Endodermal cell (in vitro differentiated cells): Measurements from ENCODE around the gene GSTP1. TPM values are rescaled to one million over a fixed set of nuclear protein-coding genes. Genes with fewer than 3 reads are reported as not detected.
"Not testable (repeated sequence)": the region's sequence is repeated elsewhere in the genome, so short reads cannot be mapped to it uniquely, and the experiment has no call there.

ENCODE experiments used
- DNase-seq: peaks from one replicate; pipeline ENCODE4 v3.0.0-alpha.2; 2017
- H3K27ac ChIP-seq: 2 replicates; pipeline ENCODE4 v1.5.1; 2013; ENCODE audit warnings: mild to moderate bottlenecking, low read depth, low read length, moderate library complexity
- H3K27me3 ChIP-seq: 2 replicates; pipeline ENCODE4 v1.6.1; 2013; ENCODE audit warnings: mild to moderate bottlenecking, low read length, moderate library complexity; ENCODE audit not compliant: insufficient read depth, control insufficient read depth, poor library complexity, severe bottlenecking
- H3K36me3 ChIP-seq: 2 replicates; pipeline ENCODE4 v1.7.0; 2013; ENCODE audit warnings: mild to moderate bottlenecking, low read length, moderate library complexity; ENCODE audit not compliant: control insufficient read depth, insufficient read depth
- H3K4me1 ChIP-seq: one replicate; pipeline ENCODE4 v1.7.0; 2013; ENCODE audit warnings: low read length; ENCODE audit not compliant: control insufficient read depth, insufficient read depth
- H3K4me3 ChIP-seq: 2 replicates; pipeline ENCODE4 v1.5.1; 2013; ENCODE audit warnings: mild to moderate bottlenecking, low read length, moderate library complexity
- H3K9ac ChIP-seq: 2 replicates; pipeline ENCODE4 v1.6.1; 2013; ENCODE audit warnings: mild to moderate bottlenecking, low read length, moderate library complexity; ENCODE audit not compliant: poor library complexity, severe bottlenecking; ENCODE audit errors: extremely low read depth
- H3K9me3 ChIP-seq: 2 replicates; pipeline ENCODE4 v1.6.1; 2013; ENCODE audit warnings: mild to moderate bottlenecking, low read length, moderate library complexity; ENCODE audit not compliant: control insufficient read depth
- H3K27ac Mint-ChIP-seq: 2 replicates; pipeline ENCODE4 v1.8.0; 2020; ENCODE audit warnings: mixed read lengths
- H3K27me3 Mint-ChIP-seq: 2 replicates; pipeline ENCODE4 v1.8.0; 2021; ENCODE audit warnings: mild to moderate bottlenecking, mixed read lengths; ENCODE audit not compliant: insufficient read depth
- H3K36me3 Mint-ChIP-seq: 2 replicates; pipeline ENCODE4 v1.8.0; 2020; ENCODE audit warnings: low read depth, mixed read lengths
- H3K4me1 Mint-ChIP-seq: 2 replicates; pipeline ENCODE4 v1.8.0; 2020; ENCODE audit warnings: mixed read lengths
- H3K4me3 Mint-ChIP-seq: 2 replicates; pipeline ENCODE4 v1.8.0; 2020; ENCODE audit warnings: mild to moderate bottlenecking, moderate library complexity, mixed read lengths
- H3K9me3 Mint-ChIP-seq: 2 replicates; pipeline ENCODE4 v1.8.0; 2020; ENCODE audit warnings: mild to moderate bottlenecking, mixed read lengths
- WGBS, 2 experiments: methylation state at CpG; one replicate each; pipeline versions ENCODE4 v1.1.5 to v1.1.7; 2013; ENCODE audit warnings: missing lambda C conversion rate in 2 of 2, mixed read lengths in 1 of 2; ENCODE audit not compliant: insufficient coverage in 1 of 2, insufficient read length in 1 of 2; 5-methylcytosine and 5-hydroxymethylcytosine counted together
- total RNA-seq, 2 donors: library from RNA; stranded (reverse); fragmentation: NEBNext Ultra II Directional in 1 of 2; extraction: Animal tissue kit (Norgen Biotek cat#: 25700) in 1 of 2; gene quantifications; 2 replicates in 1 of 2; 3 replicates in 1 of 2; pipeline ENCODE4 v1.2.1, GENCODE V29; 2021
- TF ChIP-seq, protein P1 (sequence below): fragments of 200-600 bp; sonication (generic); conservative IDR thresholded peaks from 2 replicates; pipeline ENCODE4 v1.5.0; 2021; ENCODE audit warnings: antibody characterized with exemption, mild to moderate bottlenecking

Gene GSTP1
- total RNA-seq, 2 donors from 2014 or later: 1,359 to 1,473 TPM

DNA sequence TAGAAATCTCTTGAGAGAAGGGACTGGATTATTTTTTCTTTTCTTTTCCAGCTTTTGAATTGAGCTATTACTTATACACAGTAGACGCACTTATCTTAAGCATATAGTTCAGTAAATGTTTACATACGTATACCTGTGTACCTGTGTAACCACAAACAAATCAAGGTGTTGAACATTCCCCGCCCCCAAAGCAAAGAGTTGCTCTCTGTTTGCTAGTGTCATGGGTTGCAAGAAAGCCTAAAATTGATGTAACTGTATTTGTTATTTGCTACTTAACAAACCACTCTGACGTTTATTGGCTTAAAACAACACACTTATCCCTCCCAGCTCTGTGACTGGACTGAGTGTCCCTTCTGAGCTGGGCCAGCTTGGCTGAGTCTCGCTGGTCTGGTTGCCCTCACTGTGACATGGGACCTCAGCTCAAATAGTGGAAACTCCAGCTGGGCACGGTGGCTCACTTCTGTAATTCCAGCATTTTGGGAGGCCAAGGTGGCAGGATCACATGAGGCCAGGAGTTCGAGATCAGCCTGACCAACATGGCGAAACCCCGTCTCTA lies 35.0 kb upstream of the GSTP1 start:
- 92 to 94% methylated on average over 3 to 8 of the region's 9 CpGs for WGBS, 2 experiments
- H3K9me3 ChIP-seq: peaks cover 26% of the 10 kb centered on the region
- no peak overlapping the region for H3K27ac ChIP-seq
- H3K27ac Mint-ChIP-seq: no peak overlapping the region
- H3K27me3 Mint-ChIP-seq: peaks cover 14% of the 10 kb centered on the region
- no peak overlapping the region for H3K9ac ChIP-seq
- H3K4me1 Mint-ChIP-seq: no peaks in the 10 kb centered on the region
- TF ChIP-seq, protein P1, sequence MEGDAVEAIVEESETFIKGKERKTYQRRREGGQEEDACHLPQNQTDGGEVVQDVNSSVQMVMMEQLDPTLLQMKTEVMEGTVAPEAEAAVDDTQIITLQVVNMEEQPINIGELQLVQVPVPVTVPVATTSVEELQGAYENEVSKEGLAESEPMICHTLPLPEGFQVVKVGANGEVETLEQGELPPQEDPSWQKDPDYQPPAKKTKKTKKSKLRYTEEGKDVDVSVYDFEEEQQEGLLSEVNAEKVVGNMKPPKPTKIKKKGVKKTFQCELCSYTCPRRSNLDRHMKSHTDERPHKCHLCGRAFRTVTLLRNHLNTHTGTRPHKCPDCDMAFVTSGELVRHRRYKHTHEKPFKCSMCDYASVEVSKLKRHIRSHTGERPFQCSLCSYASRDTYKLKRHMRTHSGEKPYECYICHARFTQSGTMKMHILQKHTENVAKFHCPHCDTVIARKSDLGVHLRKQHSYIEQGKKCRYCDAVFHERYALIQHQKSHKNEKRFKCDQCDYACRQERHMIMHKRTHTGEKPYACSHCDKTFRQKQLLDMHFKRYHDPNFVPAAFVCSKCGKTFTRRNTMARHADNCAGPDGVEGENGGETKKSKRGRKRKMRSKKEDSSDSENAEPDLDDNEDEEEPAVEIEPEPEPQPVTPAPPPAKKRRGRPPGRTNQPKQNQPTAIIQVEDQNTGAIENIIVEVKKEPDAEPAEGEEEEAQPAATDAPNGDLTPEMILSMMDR: no peak
- H3K4me3 ChIP-seq: no peak overlapping the region
- H3K36me3 Mint-ChIP-seq: peaks cover 4% of the 10 kb centered on the region
- no peak overlapping the region for H3K4me3 Mint-ChIP-seq
- no peaks in the 10 kb centered on the region for H3K27me3 ChIP-seq
- H3K9me3 Mint-ChIP-seq: peaks cover 31% of the 10 kb centered on the region
- no peak for DNase-seq
- no peaks in the 10 kb centered on the region for H3K36me3 ChIP-seq
- H3K4me1 ChIP-seq: no peaks in the 10 kb centered on the region

DNA sequence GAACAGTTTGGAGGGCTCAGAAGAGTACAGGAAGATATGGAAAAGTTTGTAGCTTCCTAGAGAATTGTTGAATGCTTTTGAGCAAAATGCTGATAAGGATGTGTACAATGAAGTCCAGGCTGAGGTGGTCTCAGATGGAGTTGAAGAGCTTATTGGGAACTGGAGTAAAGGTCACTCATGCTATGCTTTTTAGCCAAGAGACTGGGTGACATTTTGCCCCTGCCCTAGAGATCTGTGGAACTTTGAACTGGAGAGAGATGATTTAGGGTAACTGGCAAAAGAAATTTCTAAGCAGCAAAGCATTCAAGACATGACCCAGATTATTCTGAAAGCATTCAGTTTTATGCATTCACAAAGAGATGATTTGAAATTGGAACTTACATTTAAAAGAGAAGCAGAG lies 32.5 kb upstream of the GSTP1 start:
- H3K4me3 Mint-ChIP-seq: no peak overlapping the region
- no peaks in the 10 kb centered on the region for H3K4me1 Mint-ChIP-seq
- peaks cover 14% of the 10 kb centered on the region for H3K27me3 Mint-ChIP-seq
- H3K4me3 ChIP-seq: no peak overlapping the region
- peaks cover 26% of the 10 kb centered on the region for H3K9me3 ChIP-seq
- no peaks in the 10 kb centered on the region for H3K36me3 ChIP-seq
- no peaks in the 10 kb centered on the region for H3K4me1 ChIP-seq
- H3K36me3 Mint-ChIP-seq: peaks cover 4% of the 10 kb centered on the region
- H3K27ac Mint-ChIP-seq: no peak overlapping the region
- H3K9ac ChIP-seq: no peak overlapping the region
- TF ChIP-seq, protein P1: no peak
- no peak overlapping the region for H3K27ac ChIP-seq
- H3K9me3 Mint-ChIP-seq: peaks cover 33% of the 10 kb centered on the region
- DNase-seq: no peak
- H3K27me3 ChIP-seq: no peaks in the 10 kb centered on the region

DNA sequence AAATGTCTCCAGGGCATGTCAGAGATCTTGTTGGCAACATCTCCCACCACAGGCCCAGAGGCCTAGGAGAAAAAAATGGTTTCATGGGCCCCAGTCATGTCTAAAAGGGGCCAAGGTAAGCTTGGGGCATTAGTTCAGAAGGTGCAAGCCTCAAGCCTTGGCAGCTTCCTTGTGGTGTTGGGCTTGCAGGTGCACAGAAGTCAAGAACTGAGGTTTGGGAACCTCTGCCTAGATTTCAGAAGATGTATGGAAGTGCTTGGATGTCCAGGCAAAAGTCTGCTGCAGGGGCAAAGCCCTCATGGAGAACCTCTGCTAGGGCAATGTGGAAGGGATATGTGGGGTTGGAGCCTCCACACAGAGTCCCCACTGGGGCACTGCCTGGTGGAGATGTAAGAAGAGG lies 31.9 kb upstream of the GSTP1 start:
- H3K9me3 ChIP-seq: peaks cover 26% of the 10 kb centered on the region
- not testable (repeated sequence) for H3K36me3 Mint-ChIP-seq, H3K4me1 Mint-ChIP-seq, H3K27ac ChIP-seq, H3K4me1 ChIP-seq, H3K27me3 Mint-ChIP-seq, H3K4me3 Mint-ChIP-seq, H3K4me3 ChIP-seq, H3K27me3 ChIP-seq, DNase-seq, H3K27ac Mint-ChIP-seq, H3K36me3 ChIP-seq, H3K9ac ChIP-seq
- H3K9me3 Mint-ChIP-seq: peaks cover 33% of the 10 kb centered on the region

DNA sequence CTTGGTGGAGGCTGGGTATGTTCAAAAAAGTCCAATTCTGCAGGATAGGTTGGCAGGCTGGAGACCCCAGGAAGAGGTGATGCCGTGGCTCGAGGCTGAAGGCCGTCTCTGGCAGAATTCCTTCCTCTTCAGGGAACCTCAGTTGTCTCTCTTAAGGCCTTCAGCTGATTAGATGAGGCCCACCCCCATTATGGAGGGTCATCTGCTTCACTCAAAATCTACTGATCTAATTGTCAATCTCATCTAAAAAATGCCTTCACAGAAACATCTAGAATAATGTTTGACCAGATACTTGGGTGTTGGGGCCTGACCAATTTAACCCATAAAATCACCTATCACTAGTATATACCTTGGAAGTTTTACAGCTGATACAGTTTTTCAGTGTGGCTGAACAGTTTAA lies 27.4 kb upstream of the GSTP1 start:
- H3K36me3 ChIP-seq: no peaks in the 10 kb centered on the region
- no peak for DNase-seq
- H3K9me3 Mint-ChIP-seq: peaks cover 17% of the 10 kb centered on the region
- no peak overlapping the region for H3K4me3 Mint-ChIP-seq
- peaks cover 4% of the 10 kb centered on the region for H3K36me3 Mint-ChIP-seq
- no peaks in the 10 kb centered on the region for H3K27me3 ChIP-seq
- no peak overlapping the region for H3K4me3 ChIP-seq
- H3K27me3 Mint-ChIP-seq: peaks cover 6% of the 10 kb centered on the region
- no peak overlapping the region for H3K27ac ChIP-seq
- H3K9ac ChIP-seq: no peak overlapping the region
- no peaks in the 10 kb centered on the region for H3K4me1 Mint-ChIP-seq
- no peak overlapping the region for H3K27ac Mint-ChIP-seq
- peaks cover 15% of the 10 kb centered on the region for H3K9me3 ChIP-seq
- TF ChIP-seq, protein P1: no peak
- 88 to 94% methylated on average over 3 of the region's 3 CpGs for WGBS, 2 experiments
- no peaks in the 10 kb centered on the region for H3K4me1 ChIP-seq
